DMS 273 treated with DMSO at 0.1 percent for 48 hours (cell line): ENCODE results near the gene CCNA2.

Source experiments
- DNase-seq: peaks from one replicate; lab custom pipeline; 2025; lab: John Stamatoyannopoulos, UW

Gene CCNA2

GRCh38 chr4:121823505-121824170 is at the start of gene CCNA2:
Gene CCNA2 (minus strand): TSS chr4:121823883. CDS start chr4:121823628, 255 bp downstream.
- peak; percentile 77 for DNase-seq

- DNase-seq: peak; percentile 76
Observed at GRCh38 chr4:121869841-121870822, 46.4 kb upstream of the CCNA2 start, which contains the start of gene BBS7. Gene BBS7 (minus strand): TSS chr4:121870474. CDS start chr4:121870313, 161 bp downstream.

GRCh38 chr4:121863799-121864198 is 40.1 kb upstream of the CCNA2 start:
- DNase-seq: no peak

GRCh38 chr4:121861426-121861825 is 37.7 kb upstream of the CCNA2 start:
- DNase-seq: no peak

- DNase-seq: no peak
Observed at GRCh38 chr4:121860121-121860520, 36.4 kb upstream of the CCNA2 start.

GRCh38 chr4:121851354-121851753 is 27.7 kb upstream of the CCNA2 start:
- no peak for DNase-seq

- no peak for DNase-seq
Observed at GRCh38 chr4:121846662-121847061, 23.0 kb upstream of the CCNA2 start.

GRCh38 chr4:121842862-121843261 is 19.2 kb upstream of the CCNA2 start:
- DNase-seq: no peak

GRCh38 chr4:121838136-121838535 is 14.5 kb upstream of the CCNA2 start:
- DNase-seq: no peak

- DNase-seq: no peak
Observed at GRCh38 chr4:121829511-121829910, 5.8 kb upstream of the CCNA2 start.

GRCh38 chr4:121827853-121828252 is 4.2 kb upstream of the CCNA2 start:
- DNase-seq: no peak

- DNase-seq: no peak
Observed at GRCh38 chr4:121824950-121825349, 1.3 kb upstream of the CCNA2 start.

- no peak for DNase-seq
Observed at GRCh38 chr4:121824171-121824527, 466 bp upstream of the CCNA2 start.

- DNase-seq: no peak
Observed at GRCh38 chr4:121822796-121823504, 733 bp downstream of the CCNA2 start.

GRCh38 chr4:121822047-121822446 is 1.6 kb downstream of the CCNA2 start:
- no peak for DNase-seq

GRCh38 chr4:121819216-121819965 is 4.3 kb downstream of the CCNA2 start:
- no peak for DNase-seq

- no peak for DNase-seq
Observed at GRCh38 chr4:121818215-121818614, 5.5 kb downstream of the CCNA2 start.

- DNase-seq: no peak
Observed at GRCh38 chr4:121817701-121818100, 6.0 kb downstream of the CCNA2 start.

- no peak for DNase-seq
Observed at GRCh38 chr4:121817006-121817405, 6.7 kb downstream of the CCNA2 start.

- no peak for DNase-seq
Observed at GRCh38 chr4:121814756-121815155, 8.9 kb downstream of the CCNA2 start.

GRCh38 chr4:121811122-121811521 is 12.6 kb downstream of the CCNA2 start:
- DNase-seq: no peak

GRCh38 chr4:121806411-121806810 is 17.3 kb downstream of the CCNA2 start:
- no peak for DNase-seq
